GM18507 (cell line): ENCODE measurements around the gene CCHCR1.
"Not testable (repeated sequence)": the region's sequence is repeated elsewhere in the genome, so short reads cannot be mapped to it uniquely, and the experiment has no call there.

Experiments
- DNase-seq: peaks from one replicate; pipeline ENCODE4 v3.0.0; 2011; ENCODE audit warnings: low read depth; ENCODE audit not compliant: insufficient read length; ENCODE audit errors: extremely low spot score
- FAIRE-seq: peaks from 2 replicates; lab custom pipeline; 2011; peaks lifted over from hg19 to GRCh38; lab: Jason Lieb, UNC

The CCHCR1 gene

GRCh38 chr6:31157513-31158139 lies at the start of gene CCHCR1:
Gene CCHCR1 (minus strand): TSS chr6:31157802. CDS start chr6:31157600, 202 bp downstream.
- FAIRE-seq (no peak), DNase-seq (no peak)

GRCh38 chr6:31205638-31206037 lies 48.0 kb upstream of the CCHCR1 start:
- DNase-seq (no peak), FAIRE-seq (no peak)

- FAIRE-seq (no peak), DNase-seq (no peak)
These were observed 47.1 kb upstream of the CCHCR1 start for GRCh38 chr6:31204751-31205145.

- DNase-seq (no peak), FAIRE-seq (no peak)
These were observed 45.9 kb upstream of the CCHCR1 start for GRCh38 chr6:31203345-31203979.

- FAIRE-seq (no peak), DNase-seq (no peak)
These were observed 44.9 kb upstream of the CCHCR1 start for GRCh38 chr6:31202259-31203166.

GRCh38 chr6:31199105-31199452 lies 41.5 kb upstream of the CCHCR1 start:
- FAIRE-seq, DNase-seq: not testable (repeated sequence)

GRCh38 chr6:31197559-31198305 lies 40.1 kb upstream of the CCHCR1 start:
- peak; percentile 96 for FAIRE-seq
- no peak for DNase-seq

- not testable (repeated sequence) for DNase-seq, FAIRE-seq
These were observed 38.8 kb upstream of the CCHCR1 start for GRCh38 chr6:31196251-31197022.

- not testable (repeated sequence) for DNase-seq, FAIRE-seq
These were observed 37.8 kb upstream of the CCHCR1 start for GRCh38 chr6:31195308-31195979.

GRCh38 chr6:31194061-31194834 lies 36.6 kb upstream of the CCHCR1 start:
- DNase-seq (no peak), FAIRE-seq (no peak)

GRCh38 chr6:31193206-31193605 lies 35.6 kb upstream of the CCHCR1 start:
- no peak for FAIRE-seq
- no peak for DNase-seq

- FAIRE-seq: peak; percentile 81
- not testable (repeated sequence) for DNase-seq
These were observed 35.0 kb upstream of the CCHCR1 start for GRCh38 chr6:31192431-31193105.

GRCh38 chr6:31190488-31190887 lies 32.9 kb upstream of the CCHCR1 start:
- DNase-seq: no peak
- peak; percentile 36 for FAIRE-seq

- not testable (repeated sequence) for FAIRE-seq
These were observed 31.6 kb upstream of the CCHCR1 start for GRCh38 chr6:31189223-31189622.

GRCh38 chr6:31187780-31188194 lies 30.2 kb upstream of the CCHCR1 start:
- FAIRE-seq (no peak), DNase-seq (no peak)

More at GRCh38 chr6:31189223-31189622, 31.6 kb upstream of the CCHCR1 start:
- not testable (repeated sequence) for DNase-seq

- peak; percentile 78 for FAIRE-seq
- no peak for DNase-seq
These were observed 28.6 kb upstream of the CCHCR1 start for GRCh38 chr6:31186052-31186734.

GRCh38 chr6:31185695-31186051 lies 28.1 kb upstream of the CCHCR1 start:
- not testable (repeated sequence) for DNase-seq
- peak; percentile 9 for FAIRE-seq
